Prostate gland (tissue), 2 donors: Measurements from ENCODE around the gene TTPAL. TPM values are rescaled to one million over a fixed set of nuclear protein-coding genes. Genes with fewer than 3 reads are reported as not detected.

Source experiments
- DNase-seq: peaks from one replicate; pipeline ENCODE4 v3.0.0-alpha.2; 2019; ENCODE audit warnings: low spot score
- H3K27ac ChIP-seq, 2 donors: fragments of 200-600 bp; sonication (generic); 2 replicates each; pipeline ENCODE4 v1.5.1; 2017 to 2019
- H3K27me3 ChIP-seq: fragments of 200-600 bp; sonication (generic); replicated peaks from 2 replicates; pipeline ENCODE4 v1.5.1; 2019; ENCODE audit not compliant: insufficient read depth
- H3K36me3 ChIP-seq, 2 donors: fragments of 200-600 bp; sonication (generic); 1 replicate in 1 of 2; 2 replicates in 1 of 2; pipeline versions ENCODE4 v1.5.1 to v1.8.1; 2017 to 2019
- H3K4me1 ChIP-seq: fragments of 200-600 bp; sonication (generic); replicated peaks from 2 replicates; pipeline ENCODE4 v1.5.1; 2019
- H3K4me3 ChIP-seq, 2 donors: fragments of 200-600 bp; sonication (generic); 2 replicates each; pipeline ENCODE4 v1.5.1; 2017 to 2019
- H3K9me3 ChIP-seq: fragments of 200-600 bp; sonication (generic); 2 replicates; pipeline ENCODE4 v1.5.1; 2017
- POLR2A ChIP-seq: fragments of 450-650 bp; IDR thresholded peaks from one replicate; pipeline ENCODE4 v1.6.1; 2016; ENCODE audit warnings: antibody characterized with exemption, mild to moderate bottlenecking
- POLR2AphosphoS5 ChIP-seq: sonication (generic); formaldehyde crosslinking; IDR thresholded peaks from one replicate; pipeline ENCODE4 v1.6.1; 2017; ENCODE audit warnings: antibody characterized with exemption
- WGBS: methylation state at CpG from one replicate; pipeline ENCODE4 v1.1.5; 2018; 5-methylcytosine and 5-hydroxymethylcytosine counted together
- intact Hi-C: fragments of 100-400 bp; cut with DNase I; formaldehyde crosslinking; loops from one replicate; pipeline ENCODE4 v1.14.2; 2022
- small RNA-seq, 2 donors: library from RNA; depleted of rRNA; stranded (forward); fragments of <200 nt; gene quantifications; one replicate each; pipeline ENCODE3, GENCODE V24; 2016
- total RNA-seq, 2 donors: library from RNA; depleted of rRNA; stranded (reverse); fragments of >200 nt; gene quantifications; one replicate each; pipeline ENCODE4 v1.1.0, GENCODE V29; 2016
- TF ChIP-seq, protein P1 (sequence below), 4 experiments: fragments of 200-600 bp in 2 of 4; fragments of 450-650 bp in 2 of 4; sonication (generic) in 2 of 4; IDR thresholded peaks; 1 replicate in 3 of 4; 2 replicates in 1 of 4; pipeline ENCODE4 v1.5.1; 2016 to 2019; ENCODE audit warnings: antibody characterized with exemption in 4 of 4, mild to moderate bottlenecking in 2 of 4, moderate library complexity in 2 of 4

Gene TTPAL
- total RNA-seq, 2 donors from 2014 or later: 11.8 to 14.8 TPM

DNA sequence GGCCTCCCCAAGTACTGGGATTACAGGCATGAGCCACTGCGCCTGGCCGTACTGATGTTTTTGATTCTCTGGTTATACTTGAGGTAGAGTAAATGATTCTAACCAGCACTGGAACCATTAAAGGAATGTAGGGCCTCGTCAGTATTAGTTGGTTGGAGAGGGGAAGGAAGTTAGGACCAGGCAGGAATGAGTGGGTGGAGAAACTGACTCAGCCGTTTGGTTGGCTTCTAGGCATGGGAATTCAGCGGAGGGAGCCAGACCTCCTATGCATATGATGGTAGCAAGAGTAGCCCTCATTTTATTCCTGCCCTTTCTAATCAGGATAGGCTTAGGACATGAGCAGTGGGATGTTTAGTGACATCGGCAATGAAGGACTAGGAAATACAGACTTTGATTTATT is 65.2 kb downstream of the TTPAL start:
- 74% methylated on average over 6 of the region's 6 CpGs for WGBS

GRCh38 chr20:44541992-44542391 is 66.3 kb downstream of the TTPAL start:
- Histone ChIP-seq H3K9me3 (no peaks in the 10 kb centered on the region), H3K4me3 (no peak overlapping the region), H3K27me3 (no peaks in the 10 kb centered on the region), H3K4me1 (no peaks in the 10 kb centered on the region), H3K27ac (no peak overlapping the region), H3K36me3 (no peaks in the 10 kb centered on the region)
- WGBS: 58% methylated on average over 4 of the region's 4 CpGs
- no peak for DNase-seq
- intact Hi-C loops: no loop called here
- TF ChIP-seq POLR2A: no peak
- TF ChIP-seq, protein P1, sequence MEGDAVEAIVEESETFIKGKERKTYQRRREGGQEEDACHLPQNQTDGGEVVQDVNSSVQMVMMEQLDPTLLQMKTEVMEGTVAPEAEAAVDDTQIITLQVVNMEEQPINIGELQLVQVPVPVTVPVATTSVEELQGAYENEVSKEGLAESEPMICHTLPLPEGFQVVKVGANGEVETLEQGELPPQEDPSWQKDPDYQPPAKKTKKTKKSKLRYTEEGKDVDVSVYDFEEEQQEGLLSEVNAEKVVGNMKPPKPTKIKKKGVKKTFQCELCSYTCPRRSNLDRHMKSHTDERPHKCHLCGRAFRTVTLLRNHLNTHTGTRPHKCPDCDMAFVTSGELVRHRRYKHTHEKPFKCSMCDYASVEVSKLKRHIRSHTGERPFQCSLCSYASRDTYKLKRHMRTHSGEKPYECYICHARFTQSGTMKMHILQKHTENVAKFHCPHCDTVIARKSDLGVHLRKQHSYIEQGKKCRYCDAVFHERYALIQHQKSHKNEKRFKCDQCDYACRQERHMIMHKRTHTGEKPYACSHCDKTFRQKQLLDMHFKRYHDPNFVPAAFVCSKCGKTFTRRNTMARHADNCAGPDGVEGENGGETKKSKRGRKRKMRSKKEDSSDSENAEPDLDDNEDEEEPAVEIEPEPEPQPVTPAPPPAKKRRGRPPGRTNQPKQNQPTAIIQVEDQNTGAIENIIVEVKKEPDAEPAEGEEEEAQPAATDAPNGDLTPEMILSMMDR (IDR thresholded peaks at IDR 0.05): no peak
- TF ChIP-seq POLR2AphosphoS5: no peak

More for the DNA sequence above, 65.2 kb downstream of the TTPAL start:
- Histone ChIP-seq H3K4me3 (no peak overlapping the region), H3K27me3 (no peaks in the 10 kb centered on the region), H3K27ac (no peak overlapping the region), H3K9me3 (no peaks in the 10 kb centered on the region), H3K4me1 (no peaks in the 10 kb centered on the region), H3K36me3 (no peaks in the 10 kb centered on the region)
- no peak for TF ChIP-seq POLR2A
- TF ChIP-seq, protein P1 (IDR thresholded peaks at IDR 0.05): no peak
- TF ChIP-seq POLR2AphosphoS5: no peak
- no peak for DNase-seq
- intact Hi-C loops: no loop called here

DNA sequence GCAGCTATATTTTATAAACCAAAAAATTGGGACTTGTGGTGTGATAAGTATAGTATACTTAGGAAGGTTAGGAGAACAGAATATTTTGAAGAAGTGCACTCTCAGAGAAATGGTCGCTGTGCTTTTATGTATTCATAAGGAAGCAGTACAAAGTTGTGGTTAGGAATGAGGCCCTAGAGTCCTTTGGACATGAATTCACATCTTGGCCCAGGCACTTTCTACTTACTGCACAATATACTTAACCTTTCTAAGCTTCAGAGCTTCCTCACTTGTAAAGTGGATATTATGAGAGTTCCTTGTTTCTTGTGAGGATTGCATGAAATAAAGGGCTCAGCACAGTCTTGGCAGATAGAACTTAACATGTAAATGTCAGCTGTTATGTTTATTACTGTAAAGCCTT is 67.2 kb downstream of the TTPAL start:
- no peaks in the 10 kb centered on the region for H3K27me3 ChIP-seq
- H3K36me3 ChIP-seq: no peaks in the 10 kb centered on the region
- no peaks in the 10 kb centered on the region for H3K9me3 ChIP-seq
- no peak for DNase-seq
- H3K4me1 ChIP-seq: no peaks in the 10 kb centered on the region
- H3K4me3 ChIP-seq: no peak overlapping the region
- TF ChIP-seq POLR2A: no peak
- TF ChIP-seq, protein P1 (IDR thresholded peaks at IDR 0.05): no peak
- TF ChIP-seq POLR2AphosphoS5: no peak
- WGBS: 26% methylated on average over 1 of the region's 1 CpG
- intact Hi-C loops: no loop called here
- no peak overlapping the region for H3K27ac ChIP-seq

GRCh38 chr20:44543358-44543757 is 67.7 kb downstream of the TTPAL start:
- Histone ChIP-seq H3K27me3 (no peaks in the 10 kb centered on the region), H3K27ac (no peak overlapping the region), H3K4me1 (peaks cover 2% of the 10 kb centered on the region), H3K36me3 (no peaks in the 10 kb centered on the region), H3K9me3 (no peaks in the 10 kb centered on the region), H3K4me3 (no peak overlapping the region)
- no peak for DNase-seq
- intact Hi-C loops: no loop called here
- 32% methylated on average over 3 of the region's 3 CpGs for WGBS
- TF ChIP-seq POLR2AphosphoS5: no peak
- TF ChIP-seq, protein P1 (IDR thresholded peaks at IDR 0.05): no peak
- TF ChIP-seq POLR2A: no peak

Small RNA genes within 50 kb of the gene (small RNA-seq; reads per million reads assigned to genes)
- gene RPL37AP1: 0 reads per million in 2 donors

Other genes starting within 250 kb of the TTPAL start
- 1 to 10 TPM in 1 of 2 donors, not detected in 1; 1.5 TPM for gene GDAP1L1, start 228.6 kb upstream of the TTPAL start, total RNA-seq
- 10 to 100 TPM; 11.6 to 24.2 TPM for gene FITM2, start 164.7 kb upstream of the TTPAL start, total RNA-seq
- under 1 TPM in 1 of 2 donors, not detected in 1; 0.91 TPM for gene R3HDML, start 138.8 kb upstream of the TTPAL start, total RNA-seq
- not detected for gene HNF4A, start 120.2 kb upstream of the TTPAL start, total RNA-seq
- gene SERINC3, start 46.2 kb downstream of the TTPAL start, total RNA-seq: 100 to 1,000 TPM in 1 of 2 donors, 10 to 100 TPM in 1; 89.1 to 141 TPM
- gene PKIG, start 106.7 kb downstream of the TTPAL start, total RNA-seq: 10 to 100 TPM; 60.9 to 81.1 TPM
- gene ADA, start 175.8 kb downstream of the TTPAL start, total RNA-seq: 1 to 10 TPM; 1.1 to 10.0 TPM
- 10 to 100 TPM; 62.9 to 64.3 TPM for gene CCN5, start 239.5 kb downstream of the TTPAL start, total RNA-seq